B cell (primary cell): Measurements from ENCODE around the gene TXNRD3.

Experiments used
- EZH2 ChIP-seq: IDR thresholded peaks from 2 replicates; pipeline ENCODE4 v1.6.1; 2012; ENCODE audit warnings: borderline replicate concordance, low read depth, mild to moderate bottlenecking, moderate library complexity, low read length; ENCODE audit not compliant: insufficient read depth, poor library complexity, severe bottlenecking
- TF ChIP-seq, protein P1 (sequence below): fragments of 200-600 bp; IDR thresholded peaks from one replicate; pipeline ENCODE4 v1.8.0; 2022; ENCODE audit warnings: antibody characterized with exemption, mild to moderate bottlenecking

GRCh38 chr3:126644615-126645014, 10.3 kb downstream of the TXNRD3 start:
- TF ChIP-seq, protein P1, sequence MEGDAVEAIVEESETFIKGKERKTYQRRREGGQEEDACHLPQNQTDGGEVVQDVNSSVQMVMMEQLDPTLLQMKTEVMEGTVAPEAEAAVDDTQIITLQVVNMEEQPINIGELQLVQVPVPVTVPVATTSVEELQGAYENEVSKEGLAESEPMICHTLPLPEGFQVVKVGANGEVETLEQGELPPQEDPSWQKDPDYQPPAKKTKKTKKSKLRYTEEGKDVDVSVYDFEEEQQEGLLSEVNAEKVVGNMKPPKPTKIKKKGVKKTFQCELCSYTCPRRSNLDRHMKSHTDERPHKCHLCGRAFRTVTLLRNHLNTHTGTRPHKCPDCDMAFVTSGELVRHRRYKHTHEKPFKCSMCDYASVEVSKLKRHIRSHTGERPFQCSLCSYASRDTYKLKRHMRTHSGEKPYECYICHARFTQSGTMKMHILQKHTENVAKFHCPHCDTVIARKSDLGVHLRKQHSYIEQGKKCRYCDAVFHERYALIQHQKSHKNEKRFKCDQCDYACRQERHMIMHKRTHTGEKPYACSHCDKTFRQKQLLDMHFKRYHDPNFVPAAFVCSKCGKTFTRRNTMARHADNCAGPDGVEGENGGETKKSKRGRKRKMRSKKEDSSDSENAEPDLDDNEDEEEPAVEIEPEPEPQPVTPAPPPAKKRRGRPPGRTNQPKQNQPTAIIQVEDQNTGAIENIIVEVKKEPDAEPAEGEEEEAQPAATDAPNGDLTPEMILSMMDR = no peak
- no peak for TF ChIP-seq EZH2
